Measurements from ENCODE around the gene CPED1. TPM values are rescaled to one million over a fixed set of nuclear protein-coding genes. Genes with fewer than 3 reads are reported as not detected.

The CPED1 gene
- total RNA-seq, 1 donor from 2014 or later: 4.3 TPM

GRCh38 chr7:120961638-120962173 lies 26.8 kb upstream of the CPED1 start:
- no peaks in the 10 kb centered on the region for H3K9me3 Mint-ChIP-seq
- no peak for TF ChIP-seq CTCF (conservative IDR thresholded peaks at IDR 0.05)
- DNase-seq (ENCODE audit: low read depth, low spot score): no peak
- H3K27me3 Mint-ChIP-seq (ENCODE audit: low read depth): no peaks in the 10 kb centered on the region
- H3K4me3 Mint-ChIP-seq: no peak overlapping the region
- peaks cover 3% of the 10 kb centered on the region for H3K4me1 Mint-ChIP-seq
- no peak overlapping the region for H3K27ac Mint-ChIP-seq (ENCODE audit: unreplicated experiment)
- H3K36me3 Mint-ChIP-seq (ENCODE audit: low read depth): peaks cover 27% of the 10 kb centered on the region

- no peak for DNase-seq (ENCODE audit: low read depth, low spot score)
- H3K27ac Mint-ChIP-seq (ENCODE audit: unreplicated experiment): no peak overlapping the region
- peaks cover 21% of the 10 kb centered on the region for H3K36me3 Mint-ChIP-seq (ENCODE audit: low read depth)
- no peaks in the 10 kb centered on the region for H3K9me3 Mint-ChIP-seq
- H3K27me3 Mint-ChIP-seq (ENCODE audit: low read depth): no peaks in the 10 kb centered on the region
- H3K4me3 Mint-ChIP-seq: no peak overlapping the region
- peaks cover 12% of the 10 kb centered on the region for H3K4me1 Mint-ChIP-seq
- TF ChIP-seq CTCF (conservative IDR thresholded peaks at IDR 0.05): no peak
Measured at GRCh38 chr7:120964088-120964487, 24.4 kb upstream of the CPED1 start.

- Mint-ChIP-seq H3K36me3 (ENCODE audit: low read depth) (peaks cover 19% of the 10 kb centered on the region), H3K4me3 (no peak overlapping the region), H3K9me3 (no peaks in the 10 kb centered on the region), H3K27ac (ENCODE audit: unreplicated experiment) (no peak overlapping the region), H3K27me3 (ENCODE audit: low read depth) (no peaks in the 10 kb centered on the region), H3K4me1 (peaks cover 13% of the 10 kb centered on the region)
- TF ChIP-seq CTCF (conservative IDR thresholded peaks at IDR 0.05): no peak
- no peak for DNase-seq (ENCODE audit: low read depth, low spot score)
Measured at GRCh38 chr7:120966961-120967360, 21.6 kb upstream of the CPED1 start.

GRCh38 chr7:120973849-120974248 lies 14.7 kb upstream of the CPED1 start:
- no peak for TF ChIP-seq CTCF (conservative IDR thresholded peaks at IDR 0.05)
- Mint-ChIP-seq H3K27ac (ENCODE audit: unreplicated experiment) (no peak overlapping the region), H3K27me3 (ENCODE audit: low read depth) (no peaks in the 10 kb centered on the region), H3K4me3 (no peak overlapping the region), H3K9me3 (no peaks in the 10 kb centered on the region), H3K4me1 (peaks cover 4% of the 10 kb centered on the region), H3K36me3 (ENCODE audit: low read depth) (peaks cover 8% of the 10 kb centered on the region)
- no peak for DNase-seq (ENCODE audit: low read depth, low spot score)

- no peak for TF ChIP-seq CTCF (conservative IDR thresholded peaks at IDR 0.05)
- no peaks in the 10 kb centered on the region for H3K36me3 Mint-ChIP-seq (ENCODE audit: low read depth)
- no peak overlapping the region for H3K4me3 Mint-ChIP-seq
- no peaks in the 10 kb centered on the region for H3K9me3 Mint-ChIP-seq
- no peak overlapping the region for H3K27ac Mint-ChIP-seq (ENCODE audit: unreplicated experiment)
- H3K27me3 Mint-ChIP-seq (ENCODE audit: low read depth): no peaks in the 10 kb centered on the region
- peaks cover 9% of the 10 kb centered on the region for H3K4me1 Mint-ChIP-seq
- no peak for DNase-seq (ENCODE audit: low read depth, low spot score)
Measured at GRCh38 chr7:120979765-120980499, 8.6 kb upstream of the CPED1 start.
